OCI-LY1 (cell line): Measurements from ENCODE around the gene TFB2M.

Experiments used
- H2AFZ ChIP-seq: fragments of 200-600 bp; sonication (generic), shearing (Covaris generic); 2 replicates; pipeline ENCODE4 v1.6.0; 2014; ENCODE audit warnings: antibody characterized with exemption, mild to moderate bottlenecking, low read length
- H3F3A ChIP-seq: fragments of 200-600 bp; sonication (generic), shearing (Covaris generic); 2 replicates; pipeline ENCODE4 v1.6.0; 2014; ENCODE audit warnings: mild to moderate bottlenecking, antibody characterized with exemption, low read length, moderate library complexity; ENCODE audit not compliant: insufficient read depth
- H3K27ac ChIP-seq: fragments of 200-600 bp; sonication (generic); 2 replicates; pipeline ENCODE4 v1.5.1; 2014; ENCODE audit warnings: low read length, mixed run types, mild to moderate bottlenecking, low read depth; ENCODE audit not compliant: poor library complexity, severe bottlenecking
- H3K27me3 ChIP-seq: fragments of 200-600 bp; sonication (generic); 2 replicates; pipeline ENCODE4 v1.6.0; 2014; ENCODE audit warnings: antibody characterized with exemption, mild to moderate bottlenecking, low read length, moderate library complexity; ENCODE audit not compliant: insufficient read depth
- H3K36me3 ChIP-seq: fragments of 200-600 bp; sonication (generic); 2 replicates; pipeline ENCODE4 v1.6.1; 2014; ENCODE audit warnings: mild to moderate bottlenecking, antibody characterized with exemption, low read length, moderate library complexity, mixed read lengths; ENCODE audit not compliant: insufficient read depth
- H3K4me1 ChIP-seq: fragments of 200-600 bp; sonication (generic); 2 replicates; pipeline ENCODE4 v1.5.1; 2014; ENCODE audit warnings: mild to moderate bottlenecking, low read length, moderate library complexity; ENCODE audit not compliant: insufficient read depth, severe bottlenecking
- H3K4me2 ChIP-seq: fragments of 200-600 bp; sonication (generic), shearing (Covaris generic); 2 replicates; pipeline ENCODE4 v1.6.1; 2014; ENCODE audit warnings: low read length
- H3K4me3 ChIP-seq: fragments of 200-600 bp; sonication (generic); 2 replicates; pipeline ENCODE4 v1.5.1; 2014; ENCODE audit warnings: low read length, low read depth, mild to moderate bottlenecking, mixed read lengths; ENCODE audit not compliant: poor library complexity, severe bottlenecking
- H3K79me2 ChIP-seq: fragments of 200-600 bp; shearing (Covaris generic); 2 replicates; pipeline ENCODE4 v1.6.1; 2016; ENCODE audit warnings: mixed run types, low read length, mixed read lengths; ENCODE audit not compliant: insufficient read depth
- H3K9ac ChIP-seq: fragments of 200-600 bp; sonication (generic), shearing (Covaris generic); 2 replicates; pipeline ENCODE4 v1.6.1; 2014; ENCODE audit warnings: mild to moderate bottlenecking, low read length, mixed read lengths
- H3K9me2 ChIP-seq: fragments of 200-600 bp; sonication (generic), shearing (Covaris generic); 2 replicates; pipeline ENCODE4 v1.6.1; 2014; ENCODE audit warnings: low read depth, mild to moderate bottlenecking, low read length, mixed read lengths
- H3K9me3 ChIP-seq: fragments of 200-600 bp; shearing (Covaris generic); 2 replicates; pipeline ENCODE4 v1.6.1; 2014; ENCODE audit warnings: low read length, mixed read lengths
- H4K20me1 ChIP-seq: fragments of 200-600 bp; sonication (generic), shearing (Covaris generic); 2 replicates; pipeline ENCODE4 v1.6.0; 2016; ENCODE audit warnings: mild to moderate bottlenecking, low read length; ENCODE audit not compliant: insufficient read depth
- EZH2 ChIP-seq: fragments of 200-600 bp; sonication (generic), shearing (Covaris generic); IDR thresholded peaks from 2 replicates; pipeline ENCODE4 v1.8.0; 2017; ENCODE audit warnings: borderline replicate concordance, mixed run types, mild to moderate bottlenecking, antibody characterized with exemption, low read length, moderate library complexity, mixed read lengths
- TF ChIP-seq, protein P1 (sequence below): fragments of 200-600 bp; sonication (generic), shearing (Covaris generic); IDR thresholded peaks from 2 replicates; pipeline ENCODE4 v1.5.1; 2017; ENCODE audit warnings: mild to moderate bottlenecking, antibody characterized with exemption, low read length, moderate library complexity, mixed read lengths

TFB2M gene

DNA sequence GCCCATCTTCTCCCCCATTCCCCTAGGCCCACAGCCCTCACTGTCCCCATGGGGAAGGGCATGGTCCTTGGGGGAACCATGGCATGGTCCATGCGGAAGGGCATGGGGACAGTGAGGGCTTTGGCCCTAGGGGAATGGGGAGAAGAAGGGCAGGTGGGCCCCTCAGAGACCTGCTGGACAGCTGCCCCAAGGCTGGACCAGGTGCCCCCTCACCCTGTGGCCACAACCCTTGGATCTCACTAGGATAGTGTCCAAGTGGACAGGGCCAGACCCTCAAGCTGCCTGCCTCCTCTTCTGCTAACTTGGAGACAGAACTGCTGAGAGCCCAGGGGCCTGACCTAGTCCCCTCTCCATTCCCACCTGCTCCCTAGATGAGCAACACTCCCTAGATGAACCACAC lies 46.5 kb downstream of the TFB2M start:
- Histone ChIP-seq H3K27ac (no peak overlapping the region), H3K9me3 (peaks cover 16% of the 10 kb centered on the region), H3K27me3 (no peaks in the 10 kb centered on the region), H3K79me2 (no peaks in the 10 kb centered on the region), H3F3A (no peaks in the 10 kb centered on the region), H3K4me2 (no peak overlapping the region), H3K36me3 (no peaks in the 10 kb centered on the region), H2AFZ (no peak overlapping the region), H3K9me2 (no peaks in the 10 kb centered on the region), H3K4me1 (no peaks in the 10 kb centered on the region), H3K4me3 (no peak overlapping the region), H4K20me1 (no peaks in the 10 kb centered on the region), H3K9ac (no peak overlapping the region)
- TF ChIP-seq, protein P1, sequence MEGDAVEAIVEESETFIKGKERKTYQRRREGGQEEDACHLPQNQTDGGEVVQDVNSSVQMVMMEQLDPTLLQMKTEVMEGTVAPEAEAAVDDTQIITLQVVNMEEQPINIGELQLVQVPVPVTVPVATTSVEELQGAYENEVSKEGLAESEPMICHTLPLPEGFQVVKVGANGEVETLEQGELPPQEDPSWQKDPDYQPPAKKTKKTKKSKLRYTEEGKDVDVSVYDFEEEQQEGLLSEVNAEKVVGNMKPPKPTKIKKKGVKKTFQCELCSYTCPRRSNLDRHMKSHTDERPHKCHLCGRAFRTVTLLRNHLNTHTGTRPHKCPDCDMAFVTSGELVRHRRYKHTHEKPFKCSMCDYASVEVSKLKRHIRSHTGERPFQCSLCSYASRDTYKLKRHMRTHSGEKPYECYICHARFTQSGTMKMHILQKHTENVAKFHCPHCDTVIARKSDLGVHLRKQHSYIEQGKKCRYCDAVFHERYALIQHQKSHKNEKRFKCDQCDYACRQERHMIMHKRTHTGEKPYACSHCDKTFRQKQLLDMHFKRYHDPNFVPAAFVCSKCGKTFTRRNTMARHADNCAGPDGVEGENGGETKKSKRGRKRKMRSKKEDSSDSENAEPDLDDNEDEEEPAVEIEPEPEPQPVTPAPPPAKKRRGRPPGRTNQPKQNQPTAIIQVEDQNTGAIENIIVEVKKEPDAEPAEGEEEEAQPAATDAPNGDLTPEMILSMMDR: no peak
- TF ChIP-seq EZH2: no peak

DNA sequence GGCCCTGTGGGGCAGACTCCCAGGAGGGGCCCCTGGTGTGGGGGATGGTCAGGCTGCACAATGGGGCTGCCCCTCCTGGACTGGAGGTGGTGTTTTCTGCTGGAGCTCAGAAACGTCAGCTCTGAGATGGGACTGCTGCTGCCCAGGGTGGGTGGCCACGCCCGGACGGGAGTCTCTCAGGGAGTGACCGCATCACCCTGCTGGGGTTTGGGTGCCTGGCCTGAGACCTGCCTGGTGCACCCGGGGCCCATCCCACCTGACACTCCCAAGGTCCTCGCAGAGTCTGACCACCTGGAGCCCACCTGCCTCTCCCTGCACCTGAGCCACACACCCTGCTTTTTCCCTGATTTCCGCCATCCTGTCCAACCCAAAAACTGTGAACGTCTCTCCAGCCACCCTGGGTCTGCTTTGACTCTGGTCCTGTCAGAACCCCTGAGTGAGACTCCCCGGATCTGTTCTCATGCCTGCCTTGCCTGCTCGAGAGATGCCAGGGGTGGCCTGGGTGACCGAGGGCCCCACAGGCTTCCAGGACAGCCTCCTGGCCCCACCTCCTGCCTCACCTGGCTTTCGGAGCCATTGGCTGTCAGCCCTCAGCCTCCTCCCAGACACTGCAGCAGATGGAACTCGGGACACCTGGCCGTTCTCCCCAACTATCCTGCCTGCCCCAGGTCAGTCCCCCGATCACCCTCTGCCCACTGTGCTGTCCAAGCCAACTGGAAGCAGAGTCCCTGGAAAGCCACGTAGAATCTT lies 47.4 kb downstream of the TFB2M start:
- Histone ChIP-seq H3K27me3 (no peaks in the 10 kb centered on the region), H3K79me2 (no peaks in the 10 kb centered on the region), H3K9me2 (no peaks in the 10 kb centered on the region), H3K36me3 (no peaks in the 10 kb centered on the region), H2AFZ (no peak overlapping the region), H4K20me1 (no peaks in the 10 kb centered on the region), H3K4me2 (no peak overlapping the region), H3F3A (no peaks in the 10 kb centered on the region), H3K9me3 (peaks cover 19% of the 10 kb centered on the region), H3K4me1 (no peaks in the 10 kb centered on the region), H3K9ac (no peak overlapping the region), H3K27ac (no peak overlapping the region), H3K4me3 (no peak overlapping the region)
- TF ChIP-seq EZH2: no peak
- TF ChIP-seq, protein P1: no peak

DNA sequence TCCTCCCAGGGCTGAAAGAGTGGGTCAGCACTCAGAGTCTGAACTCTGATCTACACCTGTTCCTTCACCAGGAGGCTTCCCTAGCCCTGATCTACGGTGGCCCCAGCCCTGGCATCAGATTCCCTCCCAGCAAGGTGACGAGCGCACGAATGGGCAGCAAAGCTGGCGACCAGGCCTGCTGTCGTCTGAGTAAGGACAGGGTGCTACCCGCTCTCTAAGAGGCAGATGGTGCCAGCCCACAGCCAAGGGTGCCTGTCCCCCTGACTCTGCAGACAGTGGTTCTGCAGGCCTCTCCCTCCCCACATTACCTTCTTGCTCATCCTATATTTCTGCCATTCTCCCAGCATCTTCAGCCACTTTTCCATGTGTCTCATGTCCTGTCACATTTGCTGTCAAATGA lies 48.7 kb downstream of the TFB2M start:
- no peak overlapping the region for H2AFZ ChIP-seq
- H3K9me3 ChIP-seq: peaks cover 19% of the 10 kb centered on the region
- H3K9ac ChIP-seq: no peak overlapping the region
- no peaks in the 10 kb centered on the region for H4K20me1 ChIP-seq
- H3K4me1 ChIP-seq: no peaks in the 10 kb centered on the region
- no peak overlapping the region for H3K4me2 ChIP-seq
- TF ChIP-seq, protein P1: no peak
- no peak for TF ChIP-seq EZH2
- no peaks in the 10 kb centered on the region for H3F3A ChIP-seq
- H3K36me3 ChIP-seq: no peaks in the 10 kb centered on the region
- no peaks in the 10 kb centered on the region for H3K79me2 ChIP-seq
- no peak overlapping the region for H3K4me3 ChIP-seq
- H3K27me3 ChIP-seq: no peaks in the 10 kb centered on the region
- H3K9me2 ChIP-seq: no peaks in the 10 kb centered on the region
- no peak overlapping the region for H3K27ac ChIP-seq
